HepG2 (cell line): Measurements from ENCODE around the gene CPSF7. TPM values are rescaled to one million over a fixed set of nuclear protein-coding genes. Genes with fewer than 3 reads are reported as not detected.
A peak's percentile ranks its signal among the peaks of the same experiment; 100 is the strongest.

Experiments
- ARNT2 ChIP-seq: sonication (generic); formaldehyde crosslinking; IDR thresholded peaks from 2 replicates; pipeline ENCODE4 v1.8.0; 2022; ENCODE audit warnings: mild to moderate bottlenecking, low read depth, missing genetic modification reagents, moderate library complexity
- CBFB ChIP-seq: sonication (generic); formaldehyde crosslinking; IDR thresholded peaks from 2 replicates; pipeline ENCODE4 v1.4.0; 2020; ENCODE audit warnings: missing genetic modification reagents
- CEBPG ChIP-seq: IDR thresholded peaks from 2 replicates; pipeline ENCODE4 v1.6.1; 2016
- HDAC2 ChIP-seq: sonication (generic); formaldehyde crosslinking; IDR thresholded peaks from 2 replicates; pipeline ENCODE4 v1.4.0; 2020; ENCODE audit warnings: missing genetic modification reagents
- MIER2 ChIP-seq: IDR thresholded peaks from 2 replicates; pipeline ENCODE4 v1.6.1; 2016; ENCODE audit warnings: missing biosample characterization, missing genetic modification reagents
- RAD21 ChIP-seq: fragments of 450-650 bp; formaldehyde crosslinking; IDR thresholded peaks from 2 replicates; pipeline ENCODE4 v1.5.0; 2020; ENCODE audit warnings: mild to moderate bottlenecking
- SALL1 ChIP-seq: sonication (generic); formaldehyde crosslinking; IDR thresholded peaks from 2 replicates; pipeline ENCODE4 v1.8.0; 2022; ENCODE audit warnings: mild to moderate bottlenecking, missing genetic modification reagents
- TEAD3 ChIP-seq: optimal IDR thresholded peaks from 2 replicates; pipeline ENCODE3; 2016; ENCODE audit warnings: borderline replicate concordance
- ZNF12 ChIP-seq: sonication (generic); formaldehyde crosslinking; IDR thresholded peaks from 2 replicates; pipeline ENCODE4 v1.5.0; 2020; ENCODE audit warnings: missing genetic modification reagents
- ZNF441 ChIP-seq: sonication (generic); formaldehyde crosslinking; IDR thresholded peaks from 2 replicates; pipeline ENCODE4 v1.7.0; 2021; ENCODE audit warnings: missing genetic modification reagents, borderline replicate concordance
- ZSCAN25 ChIP-seq: sonication (generic); formaldehyde crosslinking; IDR thresholded peaks from 2 replicates; pipeline ENCODE4 v1.8.0; 2022; ENCODE audit warnings: mild to moderate bottlenecking, missing genetic modification reagents
- polyA plus RNA-seq, 8 experiments: library from polyadenylated mRNA; depleted of rRNA in 3 of 8; stranded (reverse) in 7 of 8; unstranded in 1 of 8; fragments of >200 nt; fragmentation: Illumina TruSeq in 4 of 8; extraction: Trizol in 4 of 8; gene quantifications; 2 replicates each; pipeline versions ENCODE4 v1.2.1 to v1.2.3, GENCODE V29; 2011 to 2016; ENCODE audit warnings: low read depth in 4 of 8, missing spikeins in 1 of 8, mixed read lengths in 1 of 8; ENCODE audit not compliant: insufficient read depth in 1 of 8
- total RNA-seq, 5 experiments: library from RNA; depleted of rRNA; stranded (reverse); fragments of >200 nt; fragmentation: Illumina TruSeq; extraction: Trizol; gene quantifications; 2 replicates each; pipeline ENCODE4 v1.2.3, GENCODE V29; 2016; ENCODE audit warnings: low read depth in 1 of 5
- TF ChIP-seq, protein P1 (sequence below): sonication (generic); formaldehyde crosslinking; IDR thresholded peaks from 2 replicates; pipeline ENCODE4 v1.4.0; 2020; ENCODE audit warnings: missing genetic modification reagents
- TF ChIP-seq, protein P2 (sequence below): sonication (generic); formaldehyde crosslinking; IDR thresholded peaks from 2 replicates; pipeline ENCODE4 v1.5.0; 2020; ENCODE audit warnings: mild to moderate bottlenecking, missing genetic modification reagents, moderate library complexity
- TF ChIP-seq, protein P3 (sequence below): sonication (generic); formaldehyde crosslinking; IDR thresholded peaks from 2 replicates; pipeline ENCODE4 v1.5.1; 2020; ENCODE audit warnings: mild to moderate bottlenecking, moderate library complexity, missing genetic modification reagents
- TF ChIP-seq, protein P4 (sequence below): sonication (generic); formaldehyde crosslinking; IDR thresholded peaks from 2 replicates; pipeline ENCODE4 v1.8.1; 2023; ENCODE audit warnings: mild to moderate bottlenecking, missing genetic modification reagents
- TF ChIP-seq, protein P5 (sequence below): sonication (generic); formaldehyde crosslinking; IDR thresholded peaks from 2 replicates; pipeline ENCODE4 v1.9.0; 2022; ENCODE audit warnings: missing genetic modification reagents, mild to moderate bottlenecking, borderline replicate concordance
- TF ChIP-seq, protein P6 (sequence below): sonication (generic); formaldehyde crosslinking; IDR thresholded peaks from 2 replicates; pipeline ENCODE4 v1.4.0; 2020; ENCODE audit warnings: missing genetic modification reagents

The CPSF7 gene
- total and polyA plus RNA-seq, 2 of the 13 experiments (the other 11 are each of a cell fraction or from before 2014, with no cell fraction given): 34.1 to 36.8 TPM

DNA sequence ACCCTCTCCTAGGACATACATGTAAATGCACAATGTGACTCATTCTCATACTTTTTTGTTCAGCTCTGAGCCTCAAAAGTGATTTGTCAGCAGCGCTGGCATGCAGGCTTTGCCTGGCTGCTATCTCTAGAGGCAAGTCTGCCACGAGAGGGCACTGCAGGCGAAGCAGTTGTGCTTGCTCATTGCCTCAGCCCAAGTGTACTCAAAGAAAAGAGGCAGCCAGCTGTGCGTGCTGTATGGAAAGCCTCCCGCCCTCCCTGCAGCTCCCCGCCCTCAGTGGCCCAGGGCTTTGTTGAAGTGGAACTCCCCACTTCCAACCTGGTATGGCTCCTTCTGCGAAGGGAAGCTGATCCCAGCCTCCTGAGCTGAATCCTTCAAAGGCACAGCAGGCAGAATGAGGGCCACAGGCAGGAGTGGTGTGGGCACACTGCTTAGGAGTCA is 16.5 kb upstream of the CPSF7 start (continued):
- TF ChIP-seq, protein P1, sequence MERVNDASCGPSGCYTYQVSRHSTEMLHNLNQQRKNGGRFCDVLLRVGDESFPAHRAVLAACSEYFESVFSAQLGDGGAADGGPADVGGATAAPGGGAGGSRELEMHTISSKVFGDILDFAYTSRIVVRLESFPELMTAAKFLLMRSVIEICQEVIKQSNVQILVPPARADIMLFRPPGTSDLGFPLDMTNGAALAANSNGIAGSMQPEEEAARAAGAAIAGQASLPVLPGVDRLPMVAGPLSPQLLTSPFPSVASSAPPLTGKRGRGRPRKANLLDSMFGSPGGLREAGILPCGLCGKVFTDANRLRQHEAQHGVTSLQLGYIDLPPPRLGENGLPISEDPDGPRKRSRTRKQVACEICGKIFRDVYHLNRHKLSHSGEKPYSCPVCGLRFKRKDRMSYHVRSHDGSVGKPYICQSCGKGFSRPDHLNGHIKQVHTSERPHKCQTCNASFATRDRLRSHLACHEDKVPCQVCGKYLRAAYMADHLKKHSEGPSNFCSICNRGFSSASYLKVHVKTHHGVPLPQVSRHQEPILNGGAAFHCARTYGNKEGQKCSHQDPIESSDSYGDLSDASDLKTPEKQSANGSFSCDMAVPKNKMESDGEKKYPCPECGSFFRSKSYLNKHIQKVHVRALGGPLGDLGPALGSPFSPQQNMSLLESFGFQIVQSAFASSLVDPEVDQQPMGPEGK (CRISPR knock-in tag): peak; percentile 15; the same call in 1 of the 2 replicates
- TF ChIP-seq ZNF441 (CRISPR knock-in tag) (no peak), RAD21 (CRISPR knock-in tag) (peak; percentile 78), HDAC2 (CRISPR knock-in tag) (peak; percentile 28; the same call in 1 of the 2 replicates), MIER2 (no peak), CBFB (CRISPR knock-in tag) (0 out of 2 replicates have a peak, but pooled peaks have one; percentile 9), ZSCAN25 (CRISPR knock-in tag) (no peak), CEBPG (CRISPR knock-in tag) (peak; percentile 39; the same call in 1 of the 2 replicates), ZNF12 (CRISPR knock-in tag) (0 out of 2 replicates have a peak, but pooled peaks have one; percentile 51), SALL1 (peak; percentile 57; the same call in 1 of the 2 replicates), ARNT2 (CRISPR knock-in tag) (peak; percentile 47; the same call in 1 of the 2 replicates), TEAD3 (CRISPR knock-in tag) (peak; percentile 75)
- TF ChIP-seq, protein P2, sequence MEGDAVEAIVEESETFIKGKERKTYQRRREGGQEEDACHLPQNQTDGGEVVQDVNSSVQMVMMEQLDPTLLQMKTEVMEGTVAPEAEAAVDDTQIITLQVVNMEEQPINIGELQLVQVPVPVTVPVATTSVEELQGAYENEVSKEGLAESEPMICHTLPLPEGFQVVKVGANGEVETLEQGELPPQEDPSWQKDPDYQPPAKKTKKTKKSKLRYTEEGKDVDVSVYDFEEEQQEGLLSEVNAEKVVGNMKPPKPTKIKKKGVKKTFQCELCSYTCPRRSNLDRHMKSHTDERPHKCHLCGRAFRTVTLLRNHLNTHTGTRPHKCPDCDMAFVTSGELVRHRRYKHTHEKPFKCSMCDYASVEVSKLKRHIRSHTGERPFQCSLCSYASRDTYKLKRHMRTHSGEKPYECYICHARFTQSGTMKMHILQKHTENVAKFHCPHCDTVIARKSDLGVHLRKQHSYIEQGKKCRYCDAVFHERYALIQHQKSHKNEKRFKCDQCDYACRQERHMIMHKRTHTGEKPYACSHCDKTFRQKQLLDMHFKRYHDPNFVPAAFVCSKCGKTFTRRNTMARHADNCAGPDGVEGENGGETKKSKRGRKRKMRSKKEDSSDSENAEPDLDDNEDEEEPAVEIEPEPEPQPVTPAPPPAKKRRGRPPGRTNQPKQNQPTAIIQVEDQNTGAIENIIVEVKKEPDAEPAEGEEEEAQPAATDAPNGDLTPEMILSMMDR (CRISPR knock-in tag): peak; percentile 95
- TF ChIP-seq, protein P3, sequence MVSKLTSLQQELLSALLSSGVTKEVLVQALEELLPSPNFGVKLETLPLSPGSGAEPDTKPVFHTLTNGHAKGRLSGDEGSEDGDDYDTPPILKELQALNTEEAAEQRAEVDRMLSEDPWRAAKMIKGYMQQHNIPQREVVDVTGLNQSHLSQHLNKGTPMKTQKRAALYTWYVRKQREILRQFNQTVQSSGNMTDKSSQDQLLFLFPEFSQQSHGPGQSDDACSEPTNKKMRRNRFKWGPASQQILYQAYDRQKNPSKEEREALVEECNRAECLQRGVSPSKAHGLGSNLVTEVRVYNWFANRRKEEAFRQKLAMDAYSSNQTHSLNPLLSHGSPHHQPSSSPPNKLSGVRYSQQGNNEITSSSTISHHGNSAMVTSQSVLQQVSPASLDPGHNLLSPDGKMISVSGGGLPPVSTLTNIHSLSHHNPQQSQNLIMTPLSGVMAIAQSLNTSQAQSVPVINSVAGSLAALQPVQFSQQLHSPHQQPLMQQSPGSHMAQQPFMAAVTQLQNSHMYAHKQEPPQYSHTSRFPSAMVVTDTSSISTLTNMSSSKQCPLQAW (CRISPR knock-in tag): 0 out of 2 replicates have a peak, but pooled peaks have one; percentile 46
- TF ChIP-seq, protein P4, sequence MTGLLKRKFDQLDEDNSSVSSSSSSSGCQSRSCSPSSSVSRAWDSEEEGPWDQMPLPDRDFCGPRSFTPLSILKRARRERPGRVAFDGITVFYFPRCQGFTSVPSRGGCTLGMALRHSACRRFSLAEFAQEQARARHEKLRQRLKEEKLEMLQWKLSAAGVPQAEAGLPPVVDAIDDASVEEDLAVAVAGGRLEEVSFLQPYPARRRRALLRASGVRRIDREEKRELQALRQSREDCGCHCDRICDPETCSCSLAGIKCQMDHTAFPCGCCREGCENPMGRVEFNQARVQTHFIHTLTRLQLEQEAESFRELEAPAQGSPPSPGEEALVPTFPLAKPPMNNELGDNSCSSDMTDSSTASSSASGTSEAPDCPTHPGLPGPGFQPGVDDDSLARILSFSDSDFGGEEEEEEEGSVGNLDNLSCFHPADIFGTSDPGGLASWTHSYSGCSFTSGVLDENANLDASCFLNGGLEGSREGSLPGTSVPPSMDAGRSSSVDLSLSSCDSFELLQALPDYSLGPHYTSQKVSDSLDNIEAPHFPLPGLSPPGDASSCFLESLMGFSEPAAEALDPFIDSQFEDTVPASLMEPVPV (CRISPR knock-in tag): no peak
- TF ChIP-seq, protein P5, sequence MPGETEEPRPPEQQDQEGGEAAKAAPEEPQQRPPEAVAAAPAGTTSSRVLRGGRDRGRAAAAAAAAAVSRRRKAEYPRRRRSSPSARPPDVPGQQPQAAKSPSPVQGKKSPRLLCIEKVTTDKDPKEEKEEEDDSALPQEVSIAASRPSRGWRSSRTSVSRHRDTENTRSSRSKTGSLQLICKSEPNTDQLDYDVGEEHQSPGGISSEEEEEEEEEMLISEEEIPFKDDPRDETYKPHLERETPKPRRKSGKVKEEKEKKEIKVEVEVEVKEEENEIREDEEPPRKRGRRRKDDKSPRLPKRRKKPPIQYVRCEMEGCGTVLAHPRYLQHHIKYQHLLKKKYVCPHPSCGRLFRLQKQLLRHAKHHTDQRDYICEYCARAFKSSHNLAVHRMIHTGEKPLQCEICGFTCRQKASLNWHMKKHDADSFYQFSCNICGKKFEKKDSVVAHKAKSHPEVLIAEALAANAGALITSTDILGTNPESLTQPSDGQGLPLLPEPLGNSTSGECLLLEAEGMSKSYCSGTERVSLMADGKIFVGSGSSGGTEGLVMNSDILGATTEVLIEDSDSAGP (CRISPR knock-in tag): 0 out of 2 replicates have a peak, but pooled peaks have one; percentile 13
- TF ChIP-seq, protein P6, sequence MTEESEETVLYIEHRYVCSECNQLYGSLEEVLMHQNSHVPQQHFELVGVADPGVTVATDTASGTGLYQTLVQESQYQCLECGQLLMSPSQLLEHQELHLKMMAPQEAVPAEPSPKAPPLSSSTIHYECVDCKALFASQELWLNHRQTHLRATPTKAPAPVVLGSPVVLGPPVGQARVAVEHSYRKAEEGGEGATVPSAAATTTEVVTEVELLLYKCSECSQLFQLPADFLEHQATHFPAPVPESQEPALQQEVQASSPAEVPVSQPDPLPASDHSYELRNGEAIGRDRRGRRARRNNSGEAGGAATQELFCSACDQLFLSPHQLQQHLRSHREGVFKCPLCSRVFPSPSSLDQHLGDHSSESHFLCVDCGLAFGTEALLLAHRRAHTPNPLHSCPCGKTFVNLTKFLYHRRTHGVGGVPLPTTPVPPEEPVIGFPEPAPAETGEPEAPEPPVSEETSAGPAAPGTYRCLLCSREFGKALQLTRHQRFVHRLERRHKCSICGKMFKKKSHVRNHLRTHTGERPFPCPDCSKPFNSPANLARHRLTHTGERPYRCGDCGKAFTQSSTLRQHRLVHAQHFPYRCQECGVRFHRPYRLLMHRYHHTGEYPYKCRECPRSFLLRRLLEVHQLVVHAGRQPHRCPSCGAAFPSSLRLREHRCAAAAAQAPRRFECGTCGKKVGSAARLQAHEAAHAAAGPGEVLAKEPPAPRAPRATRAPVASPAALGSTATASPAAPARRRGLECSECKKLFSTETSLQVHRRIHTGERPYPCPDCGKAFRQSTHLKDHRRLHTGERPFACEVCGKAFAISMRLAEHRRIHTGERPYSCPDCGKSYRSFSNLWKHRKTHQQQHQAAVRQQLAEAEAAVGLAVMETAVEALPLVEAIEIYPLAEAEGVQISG (CRISPR knock-in tag): peak; percentile 51; the same call in 1 of the 2 replicates
